ENCODE results near the gene WDR72.

DNA sequence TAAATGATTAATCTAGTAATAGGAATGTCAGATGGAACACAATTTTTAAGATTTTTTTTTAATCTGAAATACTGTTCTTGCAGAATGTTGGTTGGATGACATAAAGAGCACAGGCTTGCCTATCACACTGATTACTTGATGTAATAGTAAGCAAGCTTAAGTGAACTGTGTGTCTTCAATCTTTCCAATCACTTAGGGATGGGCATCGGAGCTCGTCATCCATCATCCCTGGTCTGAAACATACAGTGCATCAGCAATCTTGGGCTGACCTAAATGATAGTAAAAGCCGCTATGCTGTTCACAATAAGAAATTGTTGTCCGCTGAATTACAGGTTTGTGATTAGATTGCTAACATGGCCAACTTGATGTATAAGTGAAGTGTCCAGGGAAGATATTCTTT lies 195.8 kb downstream of the WDR72 start:
- TF ChIP-seq, protein P1, sequence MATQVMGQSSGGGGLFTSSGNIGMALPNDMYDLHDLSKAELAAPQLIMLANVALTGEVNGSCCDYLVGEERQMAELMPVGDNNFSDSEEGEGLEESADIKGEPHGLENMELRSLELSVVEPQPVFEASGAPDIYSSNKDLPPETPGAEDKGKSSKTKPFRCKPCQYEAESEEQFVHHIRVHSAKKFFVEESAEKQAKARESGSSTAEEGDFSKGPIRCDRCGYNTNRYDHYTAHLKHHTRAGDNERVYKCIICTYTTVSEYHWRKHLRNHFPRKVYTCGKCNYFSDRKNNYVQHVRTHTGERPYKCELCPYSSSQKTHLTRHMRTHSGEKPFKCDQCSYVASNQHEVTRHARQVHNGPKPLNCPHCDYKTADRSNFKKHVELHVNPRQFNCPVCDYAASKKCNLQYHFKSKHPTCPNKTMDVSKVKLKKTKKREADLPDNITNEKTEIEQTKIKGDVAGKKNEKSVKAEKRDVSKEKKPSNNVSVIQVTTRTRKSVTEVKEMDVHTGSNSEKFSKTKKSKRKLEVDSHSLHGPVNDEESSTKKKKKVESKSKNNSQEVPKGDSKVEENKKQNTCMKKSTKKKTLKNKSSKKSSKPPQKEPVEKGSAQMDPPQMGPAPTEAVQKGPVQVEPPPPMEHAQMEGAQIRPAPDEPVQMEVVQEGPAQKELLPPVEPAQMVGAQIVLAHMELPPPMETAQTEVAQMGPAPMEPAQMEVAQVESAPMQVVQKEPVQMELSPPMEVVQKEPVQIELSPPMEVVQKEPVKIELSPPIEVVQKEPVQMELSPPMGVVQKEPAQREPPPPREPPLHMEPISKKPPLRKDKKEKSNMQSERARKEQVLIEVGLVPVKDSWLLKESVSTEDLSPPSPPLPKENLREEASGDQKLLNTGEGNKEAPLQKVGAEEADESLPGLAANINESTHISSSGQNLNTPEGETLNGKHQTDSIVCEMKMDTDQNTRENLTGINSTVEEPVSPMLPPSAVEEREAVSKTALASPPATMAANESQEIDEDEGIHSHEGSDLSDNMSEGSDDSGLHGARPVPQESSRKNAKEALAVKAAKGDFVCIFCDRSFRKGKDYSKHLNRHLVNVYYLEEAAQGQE (IDR thresholded peaks at IDR 0.05; ENCODE audit: insufficient replicate concordance, low read depth), result no peak
- TF ChIP-seq, protein P2, sequence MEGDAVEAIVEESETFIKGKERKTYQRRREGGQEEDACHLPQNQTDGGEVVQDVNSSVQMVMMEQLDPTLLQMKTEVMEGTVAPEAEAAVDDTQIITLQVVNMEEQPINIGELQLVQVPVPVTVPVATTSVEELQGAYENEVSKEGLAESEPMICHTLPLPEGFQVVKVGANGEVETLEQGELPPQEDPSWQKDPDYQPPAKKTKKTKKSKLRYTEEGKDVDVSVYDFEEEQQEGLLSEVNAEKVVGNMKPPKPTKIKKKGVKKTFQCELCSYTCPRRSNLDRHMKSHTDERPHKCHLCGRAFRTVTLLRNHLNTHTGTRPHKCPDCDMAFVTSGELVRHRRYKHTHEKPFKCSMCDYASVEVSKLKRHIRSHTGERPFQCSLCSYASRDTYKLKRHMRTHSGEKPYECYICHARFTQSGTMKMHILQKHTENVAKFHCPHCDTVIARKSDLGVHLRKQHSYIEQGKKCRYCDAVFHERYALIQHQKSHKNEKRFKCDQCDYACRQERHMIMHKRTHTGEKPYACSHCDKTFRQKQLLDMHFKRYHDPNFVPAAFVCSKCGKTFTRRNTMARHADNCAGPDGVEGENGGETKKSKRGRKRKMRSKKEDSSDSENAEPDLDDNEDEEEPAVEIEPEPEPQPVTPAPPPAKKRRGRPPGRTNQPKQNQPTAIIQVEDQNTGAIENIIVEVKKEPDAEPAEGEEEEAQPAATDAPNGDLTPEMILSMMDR (IDR thresholded peaks at IDR 0.05; ENCODE audit: insufficient read depth, low read length), result no peak
- TF ChIP-seq POLR2AphosphoS5 (IDR thresholded peaks at IDR 0.05; ENCODE audit: low read depth), result no peak
- no peak for TF ChIP-seq GABPA (IDR thresholded peaks at IDR 0.05; ENCODE audit: low read depth)
- no peak for TF ChIP-seq SPI1 (IDR thresholded peaks at IDR 0.05; ENCODE audit: borderline replicate concordance, low read depth)
